ENCODE results near the gene KPNA6.
A peak's percentile ranks its signal among the peaks of the same experiment; 100 is the strongest.

Gene KPNA6

GRCh38 chr1:32172621-32173245, 64.9 kb downstream of the KPNA6 start:
- DNase-seq (ENCODE audit: low read depth), result no peak
- TF ChIP-seq, protein P1, sequence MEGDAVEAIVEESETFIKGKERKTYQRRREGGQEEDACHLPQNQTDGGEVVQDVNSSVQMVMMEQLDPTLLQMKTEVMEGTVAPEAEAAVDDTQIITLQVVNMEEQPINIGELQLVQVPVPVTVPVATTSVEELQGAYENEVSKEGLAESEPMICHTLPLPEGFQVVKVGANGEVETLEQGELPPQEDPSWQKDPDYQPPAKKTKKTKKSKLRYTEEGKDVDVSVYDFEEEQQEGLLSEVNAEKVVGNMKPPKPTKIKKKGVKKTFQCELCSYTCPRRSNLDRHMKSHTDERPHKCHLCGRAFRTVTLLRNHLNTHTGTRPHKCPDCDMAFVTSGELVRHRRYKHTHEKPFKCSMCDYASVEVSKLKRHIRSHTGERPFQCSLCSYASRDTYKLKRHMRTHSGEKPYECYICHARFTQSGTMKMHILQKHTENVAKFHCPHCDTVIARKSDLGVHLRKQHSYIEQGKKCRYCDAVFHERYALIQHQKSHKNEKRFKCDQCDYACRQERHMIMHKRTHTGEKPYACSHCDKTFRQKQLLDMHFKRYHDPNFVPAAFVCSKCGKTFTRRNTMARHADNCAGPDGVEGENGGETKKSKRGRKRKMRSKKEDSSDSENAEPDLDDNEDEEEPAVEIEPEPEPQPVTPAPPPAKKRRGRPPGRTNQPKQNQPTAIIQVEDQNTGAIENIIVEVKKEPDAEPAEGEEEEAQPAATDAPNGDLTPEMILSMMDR (conservative IDR thresholded peaks at IDR 0.05; ENCODE audit: low read depth, low read length), result no peak
- H3K4me3 ChIP-seq (ENCODE audit: low read length), result no peak overlapping the region

GRCh38 chr1:32178380-32179192, 70.7 kb downstream of the KPNA6 start:
- no peak for DNase-seq (ENCODE audit: low read depth)
- TF ChIP-seq, protein P1 (conservative IDR thresholded peaks at IDR 0.05; ENCODE audit: low read depth, low read length), result no peak
- H3K4me3 ChIP-seq (ENCODE audit: low read length), result no peak overlapping the region

GRCh38 chr1:32179193-32179442, 71.3 kb downstream of the KPNA6 start:
- H3K4me3 ChIP-seq (ENCODE audit: low read length), result peak overlapping the region; percentile 46
- no peak for DNase-seq (ENCODE audit: low read depth)
- TF ChIP-seq, protein P1 (conservative IDR thresholded peaks at IDR 0.05; ENCODE audit: low read depth, low read length), result no peak

DNA sequence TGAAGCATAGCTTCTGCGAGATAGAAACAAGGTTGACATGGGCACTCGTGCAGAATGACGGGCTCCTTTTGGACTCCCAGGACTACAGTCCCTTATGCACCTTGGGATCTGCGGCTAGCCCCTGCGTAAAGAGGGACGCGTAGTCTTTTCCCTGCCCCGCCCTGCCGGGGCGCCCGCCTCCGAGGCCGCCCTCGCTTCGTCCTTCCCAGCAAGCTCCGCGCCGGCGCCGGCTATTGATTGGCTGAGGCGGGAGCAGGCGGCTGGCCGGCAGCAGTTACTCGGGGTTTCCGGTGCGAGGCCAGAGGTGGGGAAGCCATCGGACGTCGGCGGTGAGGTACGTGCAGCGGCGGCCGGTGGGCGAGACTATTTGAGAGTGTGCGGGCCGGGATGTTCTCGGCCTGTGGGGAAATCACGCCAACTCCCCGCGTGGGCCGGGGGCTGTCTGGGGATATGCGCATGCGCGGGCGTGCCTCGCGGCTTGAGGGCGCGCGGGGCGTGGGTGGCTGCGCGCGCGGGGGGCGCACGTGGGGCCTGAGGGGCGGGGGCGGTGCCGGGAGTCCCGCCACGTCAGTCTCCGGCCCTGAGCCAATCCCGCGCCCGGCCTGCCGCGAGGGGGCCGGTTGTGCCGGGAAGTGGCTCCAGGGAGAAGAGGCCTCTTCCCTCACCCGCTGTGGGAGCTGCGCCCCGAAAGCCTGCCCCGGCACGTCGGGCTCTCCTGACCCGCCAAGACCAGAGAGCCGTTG, 71.8 kb downstream of the KPNA6 start, which contains the start of gene TXLNA:
TSS of gene TXLNA (plus strand) at position 233 of the 743 bp plus-strand sequence. CDS start 671 bp downstream, outside the sequence.
- H3K4me3 ChIP-seq (ENCODE audit: low read length), result peak within 1 kb of the TSS; percentile 66
- peak; percentile 56 for DNase-seq (ENCODE audit: low read depth)
- TF ChIP-seq, protein P1 (conservative IDR thresholded peaks at IDR 0.05; ENCODE audit: low read depth, low read length), result no peak

DNA sequence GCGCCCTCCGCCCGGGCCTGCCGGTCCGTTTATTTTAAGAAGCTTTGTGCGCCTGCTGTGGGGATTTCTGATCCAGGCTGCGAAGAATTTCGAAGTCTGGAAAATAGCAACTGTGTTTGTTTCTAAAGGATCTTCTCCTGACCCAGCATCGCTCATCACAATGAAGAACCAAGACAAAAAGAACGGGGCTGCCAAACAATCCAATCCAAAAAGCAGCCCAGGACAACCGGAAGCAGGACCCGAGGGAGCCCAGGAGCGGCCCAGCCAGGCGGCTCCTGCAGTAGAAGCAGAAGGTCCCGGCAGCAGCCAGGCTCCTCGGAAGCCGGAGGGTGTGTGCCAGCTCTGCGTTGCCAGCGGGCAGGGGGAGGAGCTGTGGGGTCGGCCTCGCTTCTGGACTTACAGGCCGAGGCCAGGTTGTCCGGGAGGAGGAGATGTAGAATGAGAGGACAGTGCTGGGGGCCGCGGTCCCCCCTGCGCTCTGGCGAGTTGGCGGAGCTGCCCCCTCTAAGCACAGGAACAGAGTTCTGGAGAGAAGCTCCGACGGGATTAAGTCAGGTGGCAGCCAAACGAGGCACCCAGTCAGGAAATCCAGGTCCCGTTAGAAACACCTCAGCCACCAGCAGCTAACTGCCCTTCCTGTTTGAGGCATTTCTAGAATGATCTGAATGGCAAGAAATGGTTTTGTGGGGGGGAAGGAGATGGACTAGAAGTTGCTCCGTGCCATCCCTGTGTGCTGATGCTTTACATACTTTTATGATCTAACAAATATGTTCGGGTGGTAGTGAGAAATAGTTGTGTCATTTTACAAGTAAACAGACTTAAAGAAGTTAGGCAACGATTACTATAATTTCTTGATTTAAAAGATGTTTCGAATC, 72.6 kb downstream of the KPNA6 start:
- TF ChIP-seq, protein P1 (conservative IDR thresholded peaks at IDR 0.05; ENCODE audit: low read depth, low read length), result no peak
- peak overlapping the region; percentile 66 for H3K4me3 ChIP-seq (ENCODE audit: low read length)
- peak; percentile 23 for DNase-seq (ENCODE audit: low read depth)

- TF ChIP-seq, protein P1 (conservative IDR thresholded peaks at IDR 0.05; ENCODE audit: low read depth, low read length), result no peak
- DNase-seq (ENCODE audit: low read depth), result no peak
- peak overlapping the region; percentile 66 for H3K4me3 ChIP-seq (ENCODE audit: low read length)
Observed at GRCh38 chr1:32181065-32181464, 73.2 kb downstream of the KPNA6 start.
